Ecto neural progenitor cell (in vitro differentiated cells): ENCODE results near the gene ST14.
"Not testable (repeated sequence)": the region's sequence is repeated elsewhere in the genome, so short reads cannot be mapped to it uniquely, and the experiment has no call there.

Source experiments
- DNase-seq: peaks from one replicate; pipeline ENCODE4 v3.0.0-alpha.2; 2018; ENCODE audit warnings: low spot score

The ST14 gene

GRCh38 chr11:130209954-130210854 is 50.6 kb downstream of the ST14 start:
- no peak for DNase-seq

GRCh38 chr11:130211144-130211543 is 51.6 kb downstream of the ST14 start:
- DNase-seq, result no peak

- DNase-seq, result peak; percentile 33
These were observed 52.3 kb downstream of the ST14 start for GRCh38 chr11:130211781-130212401.

GRCh38 chr11:130212431-130212961 is 52.9 kb downstream of the ST14 start:
- peak; percentile 45 for DNase-seq

- peak; percentile 87 for DNase-seq
These were observed 53.8 kb downstream of the ST14 start for GRCh38 chr11:130213143-130213978.

GRCh38 chr11:130213979-130214281 is 54.3 kb downstream of the ST14 start:
- DNase-seq, result no peak

GRCh38 chr11:130214861-130215530 is 55.4 kb downstream of the ST14 start:
- DNase-seq, result peak; percentile 16

- DNase-seq, result no peak
These were observed 56.1 kb downstream of the ST14 start for GRCh38 chr11:130215531-130216220.

GRCh38 chr11:130216221-130216550 is 56.6 kb downstream of the ST14 start:
- no peak for DNase-seq

- DNase-seq, result no peak
These were observed 57.1 kb downstream of the ST14 start for GRCh38 chr11:130216591-130217132.

- no peak for DNase-seq
These were observed 57.8 kb downstream of the ST14 start for GRCh38 chr11:130217133-130218031.

- DNase-seq, result no peak
These were observed 59.0 kb downstream of the ST14 start for GRCh38 chr11:130218501-130219070.

- DNase-seq, result no peak
These were observed 59.6 kb downstream of the ST14 start for GRCh38 chr11:130219148-130219547.

- DNase-seq, result no peak
These were observed 60.9 kb downstream of the ST14 start for GRCh38 chr11:130220311-130221035.

- no peak for DNase-seq
These were observed 63.8 kb downstream of the ST14 start for GRCh38 chr11:130223291-130223971.

GRCh38 chr11:130227373-130227772 is 67.8 kb downstream of the ST14 start:
- DNase-seq, result no peak

GRCh38 chr11:130233486-130233885 is 73.9 kb downstream of the ST14 start:
- DNase-seq, result not testable (repeated sequence)

- not testable (repeated sequence) for DNase-seq
These were observed 74.3 kb downstream of the ST14 start for GRCh38 chr11:130233888-130234287.
